Activated CD8-positive, alpha-beta memory T cell treated with anti-CD3 and anti-CD28 coated beads, Interleukin-2, amount 50 U/mL, for 4 hours (primary cell): ENCODE data around the gene ALG12.

Experiments
- DNase-seq: peaks from one replicate; pipeline ENCODE4 v3.0.0-alpha.2; 2020

ALG12 gene

DNA sequence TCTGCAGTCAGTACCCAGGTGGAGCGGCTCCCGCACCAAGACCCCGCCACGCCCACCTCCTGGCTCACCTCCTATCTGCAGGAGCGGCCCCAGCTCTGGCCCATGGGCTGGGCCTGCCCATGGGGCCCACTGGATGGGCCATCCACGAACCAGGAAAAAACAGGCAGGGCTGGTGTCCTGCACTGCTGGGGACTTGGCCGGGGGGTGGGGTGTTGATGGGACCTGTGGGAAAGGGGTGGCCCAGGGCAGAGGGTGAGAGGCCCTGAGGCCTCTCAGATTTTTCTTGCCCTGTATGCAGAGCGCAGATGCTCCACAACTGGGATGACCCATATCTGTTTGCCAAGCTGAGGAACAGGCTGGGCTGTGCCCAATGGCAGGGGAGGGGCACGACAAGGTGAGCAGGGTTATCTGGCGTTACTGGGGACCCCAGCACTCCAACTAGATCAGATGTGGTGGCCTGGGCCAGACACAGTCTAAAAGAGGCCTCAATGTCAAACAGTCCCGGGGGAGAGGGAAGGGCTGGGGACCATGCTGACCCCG lies 39.7 kb upstream of the ALG12 start:
- no peak for DNase-seq

GRCh38 chr22:49956914-49957825 lies 38.9 kb upstream of the ALG12 start:
- DNase-seq: no peak

DNA sequence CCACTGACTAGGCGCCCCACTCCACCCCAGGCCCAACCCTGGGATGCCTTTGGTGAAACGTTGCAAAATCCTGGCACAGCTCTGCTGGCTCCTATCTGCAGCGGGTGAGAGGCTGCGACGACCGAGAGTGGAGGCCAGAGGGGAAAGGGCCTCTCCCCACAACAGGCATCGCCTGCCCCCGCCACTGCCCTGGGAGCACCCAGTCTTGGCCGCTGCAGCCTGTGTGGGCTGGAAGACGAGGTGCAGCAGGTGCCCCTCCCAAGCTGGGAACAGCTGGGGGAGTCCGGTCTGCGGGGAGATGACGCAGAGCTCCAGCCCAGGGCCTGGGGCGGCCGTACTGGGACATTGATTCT lies 38.2 kb upstream of the ALG12 start:
- no peak for DNase-seq

DNA sequence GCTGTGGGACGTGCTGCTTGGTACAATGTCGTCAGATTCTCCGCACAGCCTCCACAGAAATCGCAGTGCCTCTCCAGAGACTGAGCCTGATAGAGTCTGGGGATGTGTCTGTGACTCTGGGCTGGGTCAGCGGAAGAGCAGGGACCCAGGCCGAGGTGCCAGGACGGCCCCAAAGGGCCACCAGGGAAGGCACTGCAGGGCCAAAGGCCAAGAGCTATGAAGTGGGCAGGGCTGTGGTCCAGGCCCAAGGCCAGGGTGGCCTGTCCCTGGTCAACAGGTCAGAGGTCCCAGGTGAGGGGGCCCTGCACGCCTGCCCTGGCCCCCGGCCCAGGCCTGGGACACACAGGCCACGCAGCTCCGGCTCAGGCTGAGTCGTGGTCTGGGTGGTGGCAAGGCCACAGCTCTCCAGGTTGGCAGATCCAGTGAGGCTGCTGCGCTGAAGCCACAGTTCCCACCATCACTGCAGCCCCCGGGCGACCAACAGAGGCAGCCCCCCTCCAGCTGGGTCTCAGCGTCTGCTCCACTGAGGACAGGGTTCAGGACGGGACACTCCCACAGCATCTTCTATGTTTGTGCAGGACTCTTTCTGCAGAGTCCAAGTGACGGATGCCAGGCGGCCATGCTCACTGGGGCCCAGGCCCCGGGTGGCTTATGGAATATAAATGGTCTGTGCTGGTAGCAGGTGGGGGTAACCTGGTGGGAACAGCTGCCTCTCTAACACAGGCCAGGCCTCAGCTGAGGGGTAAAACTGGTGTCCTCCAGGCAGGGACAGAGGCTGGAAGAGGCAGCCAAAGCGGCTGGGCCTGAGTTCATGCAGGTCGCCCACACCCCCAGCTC lies 37.6 kb upstream of the ALG12 start:
- DNase-seq: no peak

GRCh38 chr22:49954991-49955580 lies 36.8 kb upstream of the ALG12 start:
- no peak for DNase-seq

DNA sequence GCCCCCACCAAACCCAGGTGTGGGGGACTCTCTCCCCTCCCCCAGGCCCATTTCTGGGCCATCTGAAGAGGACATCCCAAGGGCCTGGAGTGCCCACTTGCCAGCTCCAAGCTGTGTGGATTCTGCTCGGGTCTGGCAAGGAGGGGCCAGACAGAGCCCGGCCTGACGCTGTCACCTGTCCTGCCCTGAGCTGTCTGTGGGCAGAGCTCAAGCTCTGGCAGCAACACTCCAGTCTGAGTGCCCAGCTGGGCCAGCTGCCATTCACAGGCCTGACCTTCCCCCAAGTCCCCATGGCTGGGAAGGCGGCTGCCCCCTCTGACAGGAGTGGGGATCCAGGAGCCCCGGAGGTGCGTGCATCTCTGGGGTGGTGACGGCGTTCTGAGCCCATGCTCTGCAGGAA lies 36.1 kb upstream of the ALG12 start:
- no peak for DNase-seq

- no peak for DNase-seq
These were observed 35.6 kb upstream of the ALG12 start for GRCh38 chr22:49953680-49954344.

DNA sequence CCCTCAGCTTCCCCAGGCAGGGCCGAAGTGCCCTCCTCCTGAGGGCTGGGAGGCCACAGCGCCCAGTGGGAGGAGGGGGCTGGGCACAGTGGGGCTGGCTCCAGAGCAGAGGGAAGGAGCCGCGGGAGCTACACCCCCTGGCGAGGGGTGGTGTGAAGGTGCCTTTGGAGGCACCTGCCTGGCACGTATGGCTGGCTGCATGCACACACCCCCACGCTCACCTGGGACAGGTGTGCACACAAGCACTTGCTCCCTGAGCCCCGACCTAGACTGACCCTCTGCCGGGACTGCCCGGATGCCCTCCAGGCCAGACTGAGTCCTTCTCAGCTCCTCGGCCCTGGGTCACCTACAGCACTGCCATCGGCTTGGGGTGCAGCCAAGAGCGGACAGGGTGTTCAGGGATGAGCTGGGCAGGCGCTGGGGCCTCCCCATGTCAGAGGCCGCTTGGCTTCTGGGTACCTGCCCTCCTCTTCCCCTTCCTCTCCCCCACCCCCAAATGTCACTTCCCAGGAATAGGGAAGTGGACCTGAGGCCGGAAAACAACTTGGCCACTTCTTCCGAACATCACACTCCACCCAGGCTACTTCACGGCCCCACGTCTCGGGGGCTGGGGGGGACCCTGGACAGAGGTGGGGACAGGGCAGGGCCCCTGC lies 34.9 kb upstream of the ALG12 start:
- no peak for DNase-seq

GRCh38 chr22:49951986-49952896 lies 34.0 kb upstream of the ALG12 start:
- no peak for DNase-seq

DNA sequence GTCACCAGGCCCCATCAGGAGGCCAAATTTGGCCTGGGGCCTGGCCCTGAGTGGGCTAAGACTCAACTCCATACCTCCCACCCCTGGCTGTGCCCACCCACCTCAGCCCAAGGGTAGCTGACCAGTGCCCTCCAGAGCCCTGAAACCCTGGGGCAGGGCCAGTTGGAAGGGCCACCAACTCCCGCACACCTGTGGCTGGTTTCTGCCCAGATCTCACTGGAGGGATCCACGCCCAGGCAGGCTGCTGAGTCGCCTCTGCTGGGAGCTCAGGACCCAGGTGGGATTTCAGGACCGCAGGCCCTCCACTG lies 33.4 kb upstream of the ALG12 start:
- DNase-seq: no peak

DNA sequence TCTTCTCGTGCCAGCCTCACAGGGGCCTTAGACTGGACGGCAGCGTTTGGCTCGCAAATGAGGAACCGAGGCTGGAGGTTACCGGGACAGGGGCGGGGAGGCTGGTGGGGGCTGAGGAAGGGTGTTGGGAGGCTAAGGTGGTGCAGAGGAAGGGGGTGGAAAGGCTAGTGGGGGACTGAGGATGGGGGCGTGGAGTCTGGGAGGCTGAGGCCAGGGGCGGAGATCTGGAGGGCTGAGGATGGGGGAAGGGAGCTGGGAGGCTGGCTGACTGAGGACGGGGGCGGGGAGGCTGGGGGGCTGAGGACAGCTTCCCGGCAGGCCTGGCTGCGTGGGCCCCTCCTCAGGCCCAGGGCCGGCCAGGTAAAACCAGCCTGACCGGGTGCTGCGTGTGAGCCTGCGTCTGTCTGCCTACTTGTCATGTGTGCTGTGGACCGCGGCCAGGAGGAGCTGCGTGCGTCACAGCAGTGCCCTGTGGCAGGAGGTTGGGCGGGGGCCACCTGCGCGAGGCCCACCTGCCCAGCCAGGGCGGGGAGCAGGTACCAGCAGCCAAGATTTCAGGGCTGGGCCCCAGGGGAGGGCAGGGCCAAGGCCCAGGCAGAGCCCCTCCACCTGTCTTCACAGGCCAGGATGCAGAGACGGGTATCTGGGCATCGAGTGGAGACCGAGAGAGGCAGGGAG lies 32.9 kb upstream of the ALG12 start:
- peak; percentile 83 for DNase-seq

GRCh38 chr22:49950396-49950994 lies 32.3 kb upstream of the ALG12 start:
- no peak for DNase-seq

DNA sequence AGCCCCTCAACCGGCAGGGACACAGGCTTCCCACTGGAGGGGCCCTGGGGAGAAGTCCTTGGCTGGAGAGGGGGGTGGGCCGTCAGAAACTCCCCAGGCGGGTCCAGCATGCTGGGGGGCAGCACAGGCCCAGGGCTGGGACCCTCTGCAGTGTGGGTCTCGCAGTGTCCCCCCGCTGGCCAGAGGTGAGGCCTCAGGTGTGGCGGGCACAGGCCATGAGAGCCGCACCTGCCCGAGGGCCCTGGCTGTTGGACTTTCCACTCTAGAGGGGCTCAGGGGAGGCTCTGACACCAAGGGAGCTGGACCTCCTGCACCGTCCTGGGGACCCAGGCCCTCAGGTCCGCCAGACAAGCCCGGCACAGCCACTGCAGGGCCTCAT lies 31.7 kb upstream of the ALG12 start:
- DNase-seq: no peak

- no peak for DNase-seq
These were observed 31.0 kb upstream of the ALG12 start for GRCh38 chr22:49948958-49949913.

DNA sequence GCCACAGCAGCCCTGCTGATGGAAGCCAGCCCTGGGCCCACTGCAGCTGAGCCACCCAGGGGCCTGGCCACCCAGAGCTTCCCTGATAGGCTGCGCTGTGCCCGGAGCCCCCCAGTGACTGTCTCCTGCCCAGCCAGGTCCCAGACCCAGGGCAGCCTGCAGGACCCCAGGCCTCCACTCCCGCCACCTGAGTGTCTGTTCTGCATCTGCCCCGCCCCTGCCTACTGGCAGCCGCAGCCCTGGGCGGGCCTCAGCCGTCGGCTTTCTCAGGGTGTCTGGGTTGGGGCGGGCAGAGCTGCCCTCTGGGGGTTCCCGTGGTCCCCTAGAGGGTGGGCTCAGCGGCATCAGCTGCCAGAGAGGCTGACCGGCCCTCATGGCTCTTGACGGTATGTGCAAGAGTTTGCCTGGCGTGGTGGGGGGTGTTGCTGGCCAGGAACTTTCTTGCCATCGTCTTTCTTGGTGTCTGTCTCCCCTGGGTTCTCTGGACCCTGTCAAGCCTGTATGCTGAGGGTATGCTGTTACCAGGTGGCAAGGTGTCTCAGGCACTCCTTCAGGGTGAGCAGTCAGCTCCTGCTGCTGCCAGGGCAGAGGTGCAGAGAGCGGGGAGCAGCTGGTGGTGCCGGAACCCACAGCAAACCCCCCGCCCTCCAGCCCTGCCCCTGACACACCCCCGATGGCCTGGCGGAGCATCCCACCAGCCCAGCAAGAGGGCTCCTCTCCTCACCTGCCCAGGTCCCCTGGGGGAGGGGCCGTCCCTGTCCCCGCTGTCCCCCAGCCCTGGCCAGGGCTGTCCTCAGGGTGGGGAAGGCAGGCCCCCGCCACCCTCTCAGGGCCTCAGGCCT lies 30.1 kb upstream of the ALG12 start:
- no peak for DNase-seq

DNA sequence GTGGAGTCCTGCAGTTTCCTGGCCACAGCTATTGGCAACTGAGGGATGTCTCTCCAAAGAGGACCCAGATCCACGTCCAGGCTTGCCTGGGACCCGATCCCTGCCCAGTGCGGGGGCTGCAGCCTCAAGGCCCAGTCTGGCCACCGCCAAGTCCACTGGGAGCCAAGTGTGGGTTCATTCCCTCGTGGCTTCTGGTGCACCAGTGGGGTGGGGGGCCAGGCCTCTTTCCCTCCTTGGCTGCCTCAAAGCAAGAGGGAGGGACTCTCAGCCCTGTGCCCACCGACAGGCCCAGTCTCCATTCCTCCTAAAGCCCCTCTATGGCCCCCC lies 29.0 kb upstream of the ALG12 start:
- DNase-seq: no peak

DNA sequence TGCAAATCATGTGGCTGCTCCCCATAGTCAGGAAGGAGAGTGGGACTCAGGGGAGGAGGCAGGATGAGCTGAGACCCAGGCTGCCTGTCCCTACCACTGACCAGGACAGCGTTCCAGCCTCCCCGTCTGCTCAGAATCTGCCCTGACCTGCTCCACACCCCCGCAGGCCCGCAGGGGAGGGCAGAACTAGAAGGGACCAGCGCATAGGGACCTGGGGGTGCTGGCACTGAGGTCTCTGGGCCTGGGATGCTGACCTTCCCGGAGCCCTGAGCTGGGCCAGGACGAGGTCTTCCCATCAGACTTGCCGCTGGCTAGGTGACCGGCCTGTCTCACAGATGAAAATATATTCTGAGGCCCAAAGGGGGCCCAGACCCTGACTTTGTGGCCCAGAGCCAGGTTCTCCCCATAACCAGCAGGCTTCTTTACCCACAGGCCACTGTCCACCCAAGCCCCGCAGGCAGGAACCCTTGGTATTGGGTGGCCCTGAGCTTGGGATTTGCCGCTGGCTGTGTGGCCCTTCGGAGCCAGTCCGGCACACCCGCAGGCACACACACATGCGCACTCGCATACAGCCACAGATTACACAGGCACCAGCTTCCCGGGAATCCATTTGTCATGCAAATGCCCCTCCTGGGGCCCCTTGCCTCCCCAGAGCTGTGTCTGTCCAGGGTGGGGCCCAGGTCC lies 28.5 kb upstream of the ALG12 start:
- DNase-seq: no peak
